ENCODE measurements around the gene GBP1.

GRCh38 chr1:89047734-89048133 is 17.3 kb downstream of the GBP1 start:
- TF ChIP-seq POLR2AphosphoS5 (IDR thresholded peaks at IDR 0.05; ENCODE audit: borderline replicate concordance, low read depth, low read length) (no peak), EZH2 (IDR thresholded peaks at IDR 0.05) (no peak)

Data from SK-N-MC (cell line).